Bronchial smooth muscle cell (primary cell): Measurements from ENCODE around the gene MT4. TPM values are rescaled to one million over a fixed set of nuclear protein-coding genes. Genes with fewer than 3 reads are reported as not detected.

Experiments used
- total RNA-seq: library from RNA; depleted of rRNA; stranded (reverse); fragments of >200 nt; gene quantifications from 2 replicates; pipeline ENCODE4 v1.2.1, GENCODE V29; 2014

Gene MT4
- not detected in 2 replicates for total RNA-seq

GRCh38 chr16:56564793-56565477 lies at the start of gene MT4:
TSS of gene MT4 (plus strand) at chr16:56565073. CDS start at chr16:56565129, 56 bp downstream.

GRCh38 chr16:56519459-56520250 lies 45.2 kb upstream of the MT4 start, which contains the start of gene BBS2:
TSS of gene BBS2 (minus strand) at chr16:56520024. CDS start at chr16:56519862, 162 bp downstream.

GRCh38 chr16:56589141-56590039 lies 24.5 kb downstream of the MT4 start, which contains the start of gene MT3:
TSS of gene MT3 (plus strand) at chr16:56589528. CDS start at chr16:56589591, 63 bp downstream.

GRCh38 chr16:56608043-56608875 lies 43.4 kb downstream of the MT4 start, which contains the start of gene MT2A:
TSS of gene MT2A (plus strand) at chr16:56608584. CDS start at chr16:56608656, 72 bp downstream.

Other genes with a start within 250 kb of the MT4 start
- 246 and 344 TPM in 2 replicates for gene AMFR, start 139.5 kb upstream of the MT4 start, total RNA-seq
- 45.9 and 57.4 TPM in 2 replicates for gene NUDT21, start 113.7 kb upstream of the MT4 start, total RNA-seq
- gene OGFOD1, start 113.5 kb upstream of the MT4 start, total RNA-seq = 51.5 and 56.7 TPM in 2 replicates
- gene BBS2, start 45.0 kb upstream of the MT4 start, total RNA-seq = 80.1 and 110 TPM in 2 replicates
- gene MT3, start 24.5 kb downstream of the MT4 start, total RNA-seq = not detected in 2 replicates
- 36.7 and 117 TPM in 2 replicates for gene MT2A, start 43.5 kb downstream of the MT4 start, total RNA-seq
- 129 and 231 TPM in 2 replicates for gene MT1E, start 60.7 kb downstream of the MT4 start, total RNA-seq
- 2.8 and 3.9 TPM in 2 replicates for gene MT1M, start 67.6 kb downstream of the MT4 start, total RNA-seq
- 1.4 TPM in 1 of 2 replicates, not detected in the other for gene MT1A, start 73.6 kb downstream of the MT4 start, total RNA-seq
- not detected in 2 replicates for gene MT1B, start 86.8 kb downstream of the MT4 start, total RNA-seq
- not detected in 2 replicates for gene MT1F, start 92.9 kb downstream of the MT4 start, total RNA-seq
- not detected in 2 replicates for gene MT1G, start 103.0 kb downstream of the MT4 start, total RNA-seq
- not detected in 2 replicates for gene MT1H, start 104.7 kb downstream of the MT4 start, total RNA-seq
- gene MT1X, start 117.4 kb downstream of the MT4 start, total RNA-seq = 24.3 and 45.7 TPM in 2 replicates
- gene NUP93, start 165.1 kb downstream of the MT4 start, total RNA-seq = 38.7 and 40.7 TPM in 2 replicates